Naive thymus-derived CD4-positive, alpha-beta T cell (primary cell): ENCODE measurements around the gene PLVAP. TPM values are rescaled to one million over a fixed set of nuclear protein-coding genes. Genes with fewer than 3 reads are reported as not detected.
A peak's percentile ranks its signal among the peaks of the same experiment; 100 is the strongest.

Experiments
- ATAC-seq: fragments of 150-1000 bp; cut with Tn5 transposase; 2 replicates; pipeline ENCODE4 v1.10.0; 2021; ENCODE audit warnings: mild to moderate bottlenecking, moderate library complexity
- CTCF ChIA-PET: fragments of 350-600 bp; sonication (Branson Sonifier 250); formaldehyde crosslinking; loops from one replicate; lab custom pipeline; 2021; ENCODE audit warnings: antibody characterized with exemption; lab: Charles Lee
- POLR2A ChIA-PET: fragments of 350-600 bp; sonication (Branson Sonifier 250); formaldehyde crosslinking; loops from one replicate; lab custom pipeline; 2021; ENCODE audit warnings: antibody characterized with exemption, inconsistent platforms; lab: Charles Lee
- DNase-seq, 9 donors: peaks; one replicate each; pipeline versions ENCODE4 v3.0.0 to v3.0.0-alpha.2; 2020 to 2022; ENCODE audit warnings: mixed read lengths in 1 of 9
- H3K27ac ChIP-seq: one replicate; pipeline ENCODE4 v1.7.0; 2013; ENCODE audit warnings: mild to moderate bottlenecking, low read depth, low read length, moderate library complexity
- H3K27me3 ChIP-seq, 2 donors: one replicate each; pipeline ENCODE4 v1.7.0; 2013; ENCODE audit warnings: low read length in 2 of 2, mild to moderate bottlenecking in 2 of 2, moderate library complexity in 2 of 2; ENCODE audit not compliant: control insufficient read depth in 2 of 2, insufficient read depth in 2 of 2
- H3K36me3 ChIP-seq, 3 experiments: 1 replicate in 2 of 3; 2 replicates in 1 of 3; pipeline ENCODE4 v1.7.0; 2013; ENCODE audit warnings: low read length in 3 of 3, mild to moderate bottlenecking in 3 of 3, moderate library complexity in 1 of 3; ENCODE audit not compliant: insufficient read depth in 3 of 3, control insufficient read depth in 2 of 3
- H3K4me1 ChIP-seq, 2 donors: one replicate each; pipeline ENCODE4 v1.7.0; 2013; ENCODE audit warnings: low read length in 2 of 2, mild to moderate bottlenecking in 2 of 2, moderate library complexity in 1 of 2; ENCODE audit not compliant: control insufficient read depth in 2 of 2, insufficient read depth in 2 of 2
- H3K4me3 ChIP-seq: 2 replicates; pipeline ENCODE4 v1.7.0; 2013; ENCODE audit warnings: mild to moderate bottlenecking, low read length
- H3K9me3 ChIP-seq, 3 experiments: 1 replicate in 2 of 3; 2 replicates in 1 of 3; pipeline ENCODE4 v1.7.0; 2013; ENCODE audit warnings: low read length in 3 of 3; ENCODE audit not compliant: control insufficient read depth in 2 of 3
- H3K27ac Mint-ChIP-seq, 9 donors: one replicate each; pipeline ENCODE4 v1.8.0; 2020 to 2022; ENCODE audit warnings: mixed read lengths in 9 of 9, mild to moderate bottlenecking in 8 of 9, moderate library complexity in 5 of 9, inconsistent platforms in 2 of 9
- H3K27me3 Mint-ChIP-seq, 5 donors: one replicate each; pipeline ENCODE4 v1.8.0; 2021 to 2022; ENCODE audit warnings: mixed read lengths in 5 of 5, mild to moderate bottlenecking in 1 of 5
- H3K36me3 Mint-ChIP-seq, 5 donors: one replicate each; pipeline ENCODE4 v1.8.0; 2020 to 2022; ENCODE audit warnings: mixed read lengths in 5 of 5, mild to moderate bottlenecking in 3 of 5, inconsistent platforms in 1 of 5
- H3K4me1 Mint-ChIP-seq, 7 donors: one replicate each; pipeline ENCODE4 v1.8.0; 2020 to 2022; ENCODE audit warnings: mixed read lengths in 7 of 7, mild to moderate bottlenecking in 3 of 7, inconsistent platforms in 1 of 7
- H3K4me3 Mint-ChIP-seq, 10 donors: one replicate each; pipeline ENCODE4 v1.8.0; 2020 to 2022; ENCODE audit warnings: mild to moderate bottlenecking in 10 of 10, mixed read lengths in 10 of 10, moderate library complexity in 6 of 10, inconsistent platforms in 2 of 10
- H3K9me3 Mint-ChIP-seq, 11 donors: one replicate each; pipeline ENCODE4 v1.8.0; 2020 to 2022; ENCODE audit warnings: mixed read lengths in 11 of 11, mild to moderate bottlenecking in 4 of 11, inconsistent platforms in 1 of 11, moderate library complexity in 1 of 11
- intact Hi-C, 2 donors: fragments of 100-400 bp; cut with micrococcal nuclease; formaldehyde crosslinking; loops; one replicate each; pipeline ENCODE4 v1.15.1; 2023
- polyA plus RNA-seq, 2 donors: library from polyadenylated mRNA; unstranded; fragments of 300-500 nt; fragmentation: Illumina TruSeq; gene quantifications; one replicate each; pipeline ENCODE4 v1.2.3, GENCODE V29; 2021
- total RNA-seq, 6 experiments: library from RNA in 5 of 6; stranded (reverse) in 5 of 6; gene quantifications; 1 replicate in 5 of 6; 2 replicates in 1 of 6; pipeline ENCODE4 v1.2.3 and lab custom pipeline; 2021 to 2026

PLVAP gene
- total and polyA plus RNA-seq, 7 experiments from 2014 or later, result 0.24 to 0.43 (median 0.42) TPM; not detected in 4

GRCh38 chr19:17404015-17404414 lies 26.9 kb upstream of the PLVAP start:
- peaks cover 20 to 47% (median 35%) of the 10 kb centered on the region in 7 donors for H3K4me1 Mint-ChIP-seq
- H3K4me1 ChIP-seq, result peaks cover 0 to 12% of the 10 kb centered on the region in 2 donors
- POLR2A ChIA-PET, result interaction anchor here (0.5 to 1.7 kb wide), 3 partner anchors 12 to 16 kb away, joined by 3 to 7 read pairs (median 3); partner anchors contain the start of gene MVB12A

GRCh38 chr19:17402982-17403855 lies 26.1 kb upstream of the PLVAP start:
- H3K27ac ChIP-seq, result peak overlapping the region; percentile 45
- no peak overlapping the region for H3K4me3 ChIP-seq

More at GRCh38 chr19:17404015-17404414, 26.9 kb upstream of the PLVAP start:
- Histone ChIP-seq H3K4me3 (peak overlapping the region; percentile 81), H3K36me3 (peaks cover 0 to 15% (median 0%) of the 10 kb centered on the region in 3 experiments), H3K27ac (peak overlapping the region; percentile 83), H3K27me3 (no peaks in the 10 kb centered on the region), H3K9me3 (no peaks in the 10 kb centered on the region)
- peak overlapping the region; percentile 59 to 96 (median 88) for H3K27ac Mint-ChIP-seq
- peak overlapping the region; percentile 80 to 98 (median 95) for H3K4me3 Mint-ChIP-seq
- DNase-seq (no peak), ATAC-seq (no peak)
- CTCF ChIA-PET, result interaction anchor here (0.5 to 1.1 kb wide), 2 partner anchors 57 to 61 kb away, joined by 4 read pairs; no protein-coding TSS in a partner anchor
- peaks cover 0 to 26% (median 0%) of the 10 kb centered on the region in 5 donors for H3K36me3 Mint-ChIP-seq
- H3K9me3 Mint-ChIP-seq, result no peaks in the 10 kb centered on the region
- H3K27me3 Mint-ChIP-seq, result peaks cover 0 to 2% (median 0%) of the 10 kb centered on the region in 5 donors
- intact Hi-C loops, result loop anchor here in 1 of 2 donors (2.0 kb wide), 1 partner anchor 13 kb away; no protein-coding TSS in a partner anchor

GRCh38 chr19:17401628-17402027 lies 24.5 kb upstream of the PLVAP start:
- CTCF ChIA-PET, result no interaction called here
- POLR2A ChIA-PET, result interaction anchor here (0.7 kb wide), 1 partner anchor 12 kb away, joined by 4 read pairs; no protein-coding TSS in a partner anchor
- H3K27ac Mint-ChIP-seq, result peak overlapping the region in 3 of 9 donors; percentile 10 to 60 (median 26)

More at GRCh38 chr19:17402982-17403855, 26.1 kb upstream of the PLVAP start:
- intact Hi-C loops, result loop anchor here in 1 of 2 donors (1.0 kb wide), 2 partner anchors 12 to 67 kb away; partner anchors contain the start of gene SLC27A1
- CTCF ChIA-PET, result interaction anchor here (0.5 to 1.1 kb wide), 2 partner anchors 58 to 62 kb away, joined by 4 read pairs; no protein-coding TSS in a partner anchor
- Mint-ChIP-seq H3K27ac (peak overlapping the region in 7 of 9 donors; percentile 81 to 96 (median 88)), H3K4me3 (peak overlapping the region; percentile 73 to 98 (median 92)), H3K4me1 (peaks cover 20 to 46% (median 35%) of the 10 kb centered on the region in 7 donors), H3K36me3 (peaks cover 0 to 29% (median 0%) of the 10 kb centered on the region in 5 donors), H3K27me3 (peaks cover 0 to 2% (median 0%) of the 10 kb centered on the region in 5 donors), H3K9me3 (no peaks in the 10 kb centered on the region)
- Histone ChIP-seq H3K27me3 (no peaks in the 10 kb centered on the region), H3K4me1 (peaks cover 0 to 12% of the 10 kb centered on the region in 2 donors), H3K36me3 (peaks cover 0 to 15% (median 0%) of the 10 kb centered on the region in 3 experiments), H3K9me3 (no peaks in the 10 kb centered on the region)
- POLR2A ChIA-PET, result interaction anchor here (0.5 to 1.7 kb wide), 4 partner anchors 11 to 16 kb away, joined by 3 to 7 read pairs (median 3); partner anchors contain the start of gene MVB12A
- DNase-seq (peak in 3 of 9 donors; percentile 21 to 58 (median 37)), ATAC-seq (peak; percentile 68)

GRCh38 chr19:17398902-17399527 lies 21.9 kb upstream of the PLVAP start:
- peak overlapping the region in 1 of 9 donors; percentile 41 for H3K27ac Mint-ChIP-seq
- intact Hi-C loops, result no loop called here
- H3K27ac ChIP-seq, result no peak overlapping the region
- POLR2A ChIA-PET, result interaction anchor here (0.9 to 1.1 kb wide), 2 partner anchors 21 to 903 kb away, joined by 5 to 6 read pairs; partner anchors contain the start of genes C19orf44 and MVB12A
- H3K36me3 ChIP-seq, result peaks cover 0 to 15% (median 0%) of the 10 kb centered on the region in 3 experiments
- H3K27me3 ChIP-seq, result no peaks in the 10 kb centered on the region
- DNase-seq (no peak), ATAC-seq (no peak)
- peaks cover 0 to 23% (median 0%) of the 10 kb centered on the region in 5 donors for H3K36me3 Mint-ChIP-seq
- H3K9me3 ChIP-seq, result no peaks in the 10 kb centered on the region
- H3K4me3 ChIP-seq, result no peak overlapping the region
- H3K4me3 Mint-ChIP-seq, result no peak overlapping the region
- peaks cover 0 to 2% (median 0%) of the 10 kb centered on the region in 5 donors for H3K27me3 Mint-ChIP-seq
- CTCF ChIA-PET, result interaction anchor here (0.6 to 1.1 kb wide), 3 partner anchors 11 to 463 kb away, joined by 4 to 5 read pairs (median 4); partner anchors contain the start of gene MVB12A
- no peaks in the 10 kb centered on the region for H3K9me3 Mint-ChIP-seq
- H3K4me1 Mint-ChIP-seq, result peaks cover 0 to 23% (median 15%) of the 10 kb centered on the region in 7 donors
- peaks cover 7% of the 10 kb centered on the region in 2 donors for H3K4me1 ChIP-seq

More at GRCh38 chr19:17401628-17402027, 24.5 kb upstream of the PLVAP start:
- H3K36me3 Mint-ChIP-seq, result peaks cover 0 to 28% (median 0%) of the 10 kb centered on the region in 5 donors
- peaks cover 0 to 12% of the 10 kb centered on the region in 2 donors for H3K4me1 ChIP-seq
- H3K4me1 Mint-ChIP-seq, result peaks cover 10 to 30% (median 21%) of the 10 kb centered on the region in 7 donors
- no peaks in the 10 kb centered on the region for H3K9me3 Mint-ChIP-seq
- DNase-seq (no peak), ATAC-seq (no peak)
- intact Hi-C loops, result no loop called here
- peaks cover 0 to 2% (median 0%) of the 10 kb centered on the region in 5 donors for H3K27me3 Mint-ChIP-seq
- H3K4me3 ChIP-seq, result no peak overlapping the region
- peaks cover 0 to 15% (median 0%) of the 10 kb centered on the region in 3 experiments for H3K36me3 ChIP-seq
- H3K27me3 ChIP-seq, result no peaks in the 10 kb centered on the region
- H3K9me3 ChIP-seq, result no peaks in the 10 kb centered on the region
- H3K27ac ChIP-seq, result no peak overlapping the region
- H3K4me3 Mint-ChIP-seq, result peak overlapping the region in 1 of 10 donors; percentile 35

- no peaks in the 10 kb centered on the region for H3K27me3 ChIP-seq
- ChIA-PET POLR2A (interaction anchor here (1.1 to 1.3 kb wide), 2 partner anchors 71 to 73 kb away, joined by 4 read pairs; no protein-coding TSS in a partner anchor), CTCF (interaction anchor here (0.6 to 2.6 kb wide), 7 partner anchors 12 to 98 kb away, joined by 3 to 9 read pairs (median 3); partner anchors contain the start of gene MVB12A)
- Mint-ChIP-seq H3K36me3 (peaks cover 0 to 13% (median 0%) of the 10 kb centered on the region in 5 donors), H3K4me1 (peaks cover 6 to 27% (median 22%) of the 10 kb centered on the region in 7 donors), H3K9me3 (no peaks in the 10 kb centered on the region), H3K27ac (peak overlapping the region in 8 of 9 donors; percentile 58 to 89 (median 72)), H3K27me3 (peaks cover 0 to 12% (median 0%) of the 10 kb centered on the region in 5 donors), H3K4me3 (peak overlapping the region in 4 of 10 donors; percentile 25 to 61 (median 30))
- DNase-seq, result peak in 5 of 9 donors; percentile 28 to 64 (median 52)
- H3K36me3 ChIP-seq, result no peaks in the 10 kb centered on the region
- H3K4me3 ChIP-seq, result no peak overlapping the region
- ATAC-seq, result no peak
- no peak overlapping the region for H3K27ac ChIP-seq
- peaks cover 15 to 18% of the 10 kb centered on the region in 2 donors for H3K4me1 ChIP-seq
- intact Hi-C loops, result loop anchor here (1.0 to 2.0 kb wide), 5 partner anchors 10 to 460 kb away; partner anchors contain the start of genes BST2 (in 1 of the 2) and TMEM221 (in 1 of the 2)
- no peaks in the 10 kb centered on the region for H3K9me3 ChIP-seq
Observed at GRCh38 chr19:17394891-17395415, 17.8 kb upstream of the PLVAP start.
